CD4-positive, alpha-beta T cell (primary cell): ENCODE measurements around the gene DCAF8. TPM values are rescaled to one million over a fixed set of nuclear protein-coding genes. Genes with fewer than 3 reads are reported as not detected.

ENCODE experiments used
- ATAC-seq: fragments of 200-7000 bp; cut with Tn5 transposase; one replicate; pipeline ENCODE4 v1.10.0; 2022; ENCODE audit warnings: mild to moderate bottlenecking; ENCODE audit not compliant: poor library complexity
- CTCF ChIA-PET: fragments of 350-600 bp; sonication (Branson Sonifier 250); formaldehyde crosslinking; loops from one replicate; lab custom pipeline; 2021; ENCODE audit warnings: antibody characterized with exemption, inconsistent platforms; lab: Charles Lee
- POLR2A ChIA-PET: fragments of 350-600 bp; sonication (Branson Sonifier 250); formaldehyde crosslinking; loops from one replicate; lab custom pipeline; 2021; ENCODE audit warnings: antibody characterized with exemption, inconsistent platforms; lab: Charles Lee
- DNase-seq, 14 experiments: peaks; one replicate each; pipeline ENCODE4 v3.0.0-alpha.2; 2013 to 2020; ENCODE audit warnings: mixed read lengths in 2 of 14
- H3K27ac ChIP-seq, 2 donors: one replicate each; pipeline versions ENCODE4 v1.5.1 to v1.7.0; 2013; ENCODE audit warnings: low read length in 2 of 2, low read depth in 1 of 2, mild to moderate bottlenecking in 1 of 2
- H3K27me3 ChIP-seq, 2 experiments: 1 replicate in 1 of 2; 2 replicates in 1 of 2; pipeline versions ENCODE4 v1.6.1 to v1.7.0; 2013; ENCODE audit warnings: low read length in 2 of 2, control low read depth in 1 of 2, mild to moderate bottlenecking in 1 of 2, moderate library complexity in 1 of 2; ENCODE audit not compliant: insufficient read depth in 2 of 2, control insufficient read depth in 1 of 2
- H3K36me3 ChIP-seq: one replicate; pipeline ENCODE4 v1.6.1; 2013; ENCODE audit warnings: low read length, control low read depth; ENCODE audit not compliant: insufficient read depth
- H3K4me1 ChIP-seq: one replicate; pipeline ENCODE4 v1.6.1; 2013; ENCODE audit warnings: low read length, control low read depth; ENCODE audit not compliant: insufficient read depth
- H3K4me3 ChIP-seq: one replicate; pipeline ENCODE4 v1.5.1; 2013; ENCODE audit warnings: mild to moderate bottlenecking, low read length, moderate library complexity
- H3K9me3 ChIP-seq, 2 experiments: 1 replicate in 1 of 2; 2 replicates in 1 of 2; pipeline versions ENCODE4 v1.6.1 to v1.7.0; 2013; ENCODE audit warnings: low read length in 2 of 2, mild to moderate bottlenecking in 2 of 2, control low read depth in 1 of 2, moderate library complexity in 1 of 2; ENCODE audit not compliant: control insufficient read depth in 1 of 2, insufficient read depth in 1 of 2
- H3K27ac Mint-ChIP-seq: one replicate; pipeline ENCODE4 v1.8.0; 2020; ENCODE audit warnings: mixed read lengths
- H3K27me3 Mint-ChIP-seq: one replicate; pipeline ENCODE4 v1.8.0; 2021; ENCODE audit warnings: mixed read lengths
- H3K36me3 Mint-ChIP-seq: one replicate; pipeline ENCODE4 v1.8.0; 2021; ENCODE audit warnings: low read depth, mixed read lengths
- H3K4me1 Mint-ChIP-seq: one replicate; pipeline ENCODE4 v1.8.0; 2021; ENCODE audit warnings: low read depth, mixed read lengths
- H3K4me3 Mint-ChIP-seq: one replicate; pipeline ENCODE4 v1.8.0; 2020; ENCODE audit warnings: mild to moderate bottlenecking, mixed read lengths
- H3K9me3 Mint-ChIP-seq: one replicate; pipeline ENCODE4 v1.8.0; 2020; ENCODE audit warnings: mixed read lengths
- CTCF ChIP-seq: fragments of 200-600 bp; IDR thresholded peaks from one replicate; pipeline ENCODE4 v1.8.0; 2022; ENCODE audit warnings: antibody characterized with exemption, mild to moderate bottlenecking
- intact Hi-C, 2 experiments: fragments of 100-400 bp; cut with DNase I in 1 of 2; cut with micrococcal nuclease in 1 of 2; formaldehyde crosslinking; loops; one replicate each; pipeline versions ENCODE4 v1.15.1 to v1.9.0; 2023 to 2025; cut with DNase I, micrococcal nuclease
- total RNA-seq, 174 experiments: library from RNA in 2 of 174; stranded (reverse) in 2 of 174; gene quantifications; one replicate each; pipeline ENCODE4 v1.2.3 and lab custom pipeline; 2021 to 2026

DCAF8 gene
- total RNA-seq, 2 experiments from 2014 or later: 151 to 154 TPM

- ChIA-PET CTCF (interaction anchor here (0.6 to 3.2 kb wide), 16 partner anchors 25 to 183 kb away, joined by 3 to 22 read pairs (median 4); partner anchors contain the start of gene PEX19), POLR2A (interaction anchor here (1.0 kb wide), 1 partner anchor 97 kb away, joined by 4 read pairs; no protein-coding TSS in a partner anchor)
- Mint-ChIP-seq H3K36me3 (no peaks in the 10 kb centered on the region), H3K27ac (no peak overlapping the region), H3K9me3 (no peaks in the 10 kb centered on the region), H3K4me1 (no peaks in the 10 kb centered on the region), H3K4me3 (no peak overlapping the region), H3K27me3 (no peaks in the 10 kb centered on the region)
- Histone ChIP-seq H3K9me3 (no peaks in the 10 kb centered on the region), H3K4me1 (peaks cover 7% of the 10 kb centered on the region), H3K27me3 (no peaks in the 10 kb centered on the region), H3K36me3 (no peaks in the 10 kb centered on the region), H3K4me3 (no peak overlapping the region), H3K27ac (no peak overlapping the region)
- no peak for ATAC-seq
- intact Hi-C loops: loop anchor here (1.0 to 10.0 kb wide), 7 partner anchors 58 to 413 kb away; no protein-coding TSS in a partner anchor
- DNase-seq: no peak
- no peak for TF ChIP-seq CTCF
Observed at GRCh38 chr1:160193832-160194736, 68.3 kb downstream of the DCAF8 start.

- H3K9me3 Mint-ChIP-seq: no peaks in the 10 kb centered on the region
- no peak overlapping the region for H3K4me3 Mint-ChIP-seq
- peak; percentile 95 for ATAC-seq
- Histone ChIP-seq H3K4me1 (peaks cover 7% of the 10 kb centered on the region), H3K27ac (no peak overlapping the region), H3K9me3 (no peaks in the 10 kb centered on the region), H3K27me3 (no peaks in the 10 kb centered on the region), H3K36me3 (no peaks in the 10 kb centered on the region), H3K4me3 (no peak overlapping the region)
- TF ChIP-seq CTCF: peak; percentile 89
- H3K27ac Mint-ChIP-seq: no peak overlapping the region
- ChIA-PET CTCF (interaction anchor here (0.6 to 3.2 kb wide), 15 partner anchors 26 to 183 kb away, joined by 3 to 22 read pairs (median 4); partner anchors contain the start of gene PEX19), POLR2A (interaction anchor here (1.0 kb wide), 1 partner anchor 98 kb away, joined by 4 read pairs; no protein-coding TSS in a partner anchor)
- DNase-seq: peak; percentile 62 to 88 (median 78)
- H3K36me3 Mint-ChIP-seq: no peaks in the 10 kb centered on the region
- intact Hi-C loops: loop anchor here (1.0 to 10.0 kb wide), 7 partner anchors 59 to 414 kb away; no protein-coding TSS in a partner anchor
- H3K4me1 Mint-ChIP-seq: no peaks in the 10 kb centered on the region
- no peaks in the 10 kb centered on the region for H3K27me3 Mint-ChIP-seq
Observed at GRCh38 chr1:160193091-160193819, 69.1 kb downstream of the DCAF8 start.

- ChIA-PET CTCF (interaction anchor here (1.6 to 3.2 kb wide), 4 partner anchors 60 to 99 kb away, joined by 5 to 22 read pairs (median 11); partner anchors contain the start of gene PEX19), POLR2A (no interaction called here)
- H3K9me3 ChIP-seq: no peaks in the 10 kb centered on the region
- H3K4me1 Mint-ChIP-seq: no peaks in the 10 kb centered on the region
- TF ChIP-seq CTCF: no peak
- intact Hi-C loops: loop anchor here (2.0 to 10.0 kb wide), 4 partner anchors 90 to 415 kb away; no protein-coding TSS in a partner anchor
- H3K9me3 Mint-ChIP-seq: no peaks in the 10 kb centered on the region
- DNase-seq (no peak), ATAC-seq (no peak)
- no peaks in the 10 kb centered on the region for H3K36me3 Mint-ChIP-seq
- no peak overlapping the region for H3K27ac Mint-ChIP-seq
- no peaks in the 10 kb centered on the region for H3K36me3 ChIP-seq
- H3K4me3 Mint-ChIP-seq: no peak overlapping the region
- no peaks in the 10 kb centered on the region for H3K27me3 ChIP-seq
- no peak overlapping the region for H3K4me3 ChIP-seq
- peaks cover 7% of the 10 kb centered on the region for H3K4me1 ChIP-seq
- H3K27me3 Mint-ChIP-seq: no peaks in the 10 kb centered on the region
- no peak overlapping the region for H3K27ac ChIP-seq
Observed at GRCh38 chr1:160192234-160192633, 70.1 kb downstream of the DCAF8 start.
